ENCODE results near the gene ZBTB20. TPM values are rescaled to one million over a fixed set of nuclear protein-coding genes. Genes with fewer than 3 reads are reported as not detected.
A peak's percentile ranks its signal among the peaks of the same experiment; 100 is the strongest.

ZBTB20 gene
- total RNA-seq, 2 experiments from 2014 or later: 5.1 to 5.3 TPM

DNA sequence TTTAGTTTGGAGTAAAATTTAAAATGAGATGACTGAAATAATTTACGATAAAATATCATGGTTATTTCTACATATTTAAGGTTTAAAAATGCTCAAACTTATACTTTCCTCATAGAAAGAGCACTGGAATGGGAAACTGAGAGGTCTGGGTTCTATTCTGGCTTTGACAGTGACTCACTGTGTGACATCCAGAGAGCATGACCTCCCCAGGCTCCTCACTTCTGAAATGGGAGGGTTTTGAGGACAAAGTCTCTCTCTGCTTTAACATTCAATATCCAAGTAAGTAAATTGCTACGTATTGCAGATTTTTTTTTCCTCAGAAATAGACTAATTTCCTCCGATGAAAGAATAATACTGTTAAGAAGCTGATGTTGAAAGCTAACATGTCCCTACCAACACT, 618.6 kb downstream of the ZBTB20 start:
- H3K4me3 Mint-ChIP-seq: no peak overlapping the region
- ATAC-seq (no peak), DNase-seq (no peak)
- H3K27me3 Mint-ChIP-seq: no peaks in the 10 kb centered on the region
- POLR2A ChIA-PET: interaction anchor here (0.6 kb wide), 1 partner anchor 727 kb away, joined by 3 read pairs; no protein-coding TSS in a partner anchor
- TF ChIP-seq, protein P1, sequence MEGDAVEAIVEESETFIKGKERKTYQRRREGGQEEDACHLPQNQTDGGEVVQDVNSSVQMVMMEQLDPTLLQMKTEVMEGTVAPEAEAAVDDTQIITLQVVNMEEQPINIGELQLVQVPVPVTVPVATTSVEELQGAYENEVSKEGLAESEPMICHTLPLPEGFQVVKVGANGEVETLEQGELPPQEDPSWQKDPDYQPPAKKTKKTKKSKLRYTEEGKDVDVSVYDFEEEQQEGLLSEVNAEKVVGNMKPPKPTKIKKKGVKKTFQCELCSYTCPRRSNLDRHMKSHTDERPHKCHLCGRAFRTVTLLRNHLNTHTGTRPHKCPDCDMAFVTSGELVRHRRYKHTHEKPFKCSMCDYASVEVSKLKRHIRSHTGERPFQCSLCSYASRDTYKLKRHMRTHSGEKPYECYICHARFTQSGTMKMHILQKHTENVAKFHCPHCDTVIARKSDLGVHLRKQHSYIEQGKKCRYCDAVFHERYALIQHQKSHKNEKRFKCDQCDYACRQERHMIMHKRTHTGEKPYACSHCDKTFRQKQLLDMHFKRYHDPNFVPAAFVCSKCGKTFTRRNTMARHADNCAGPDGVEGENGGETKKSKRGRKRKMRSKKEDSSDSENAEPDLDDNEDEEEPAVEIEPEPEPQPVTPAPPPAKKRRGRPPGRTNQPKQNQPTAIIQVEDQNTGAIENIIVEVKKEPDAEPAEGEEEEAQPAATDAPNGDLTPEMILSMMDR (IDR thresholded peaks at IDR 0.05): no peak
- H3K4me1 Mint-ChIP-seq (ENCODE audit: low read depth): peaks cover 5% of the 10 kb centered on the region
- H3K27ac Mint-ChIP-seq: no peak overlapping the region
- intact Hi-C loops (cut with micrococcal nuclease): no loop called here
- H3K9me3 Mint-ChIP-seq: peaks cover 8% of the 10 kb centered on the region
- CTCF ChIA-PET: interaction anchor here (1.2 to 4.4 kb wide), 2 partner anchors 9 to 14 kb away, joined by 4 to 14 read pairs; no protein-coding TSS in a partner anchor
- H3K36me3 Mint-ChIP-seq (ENCODE audit: low read depth): peaks cover 18% of the 10 kb centered on the region

DNA sequence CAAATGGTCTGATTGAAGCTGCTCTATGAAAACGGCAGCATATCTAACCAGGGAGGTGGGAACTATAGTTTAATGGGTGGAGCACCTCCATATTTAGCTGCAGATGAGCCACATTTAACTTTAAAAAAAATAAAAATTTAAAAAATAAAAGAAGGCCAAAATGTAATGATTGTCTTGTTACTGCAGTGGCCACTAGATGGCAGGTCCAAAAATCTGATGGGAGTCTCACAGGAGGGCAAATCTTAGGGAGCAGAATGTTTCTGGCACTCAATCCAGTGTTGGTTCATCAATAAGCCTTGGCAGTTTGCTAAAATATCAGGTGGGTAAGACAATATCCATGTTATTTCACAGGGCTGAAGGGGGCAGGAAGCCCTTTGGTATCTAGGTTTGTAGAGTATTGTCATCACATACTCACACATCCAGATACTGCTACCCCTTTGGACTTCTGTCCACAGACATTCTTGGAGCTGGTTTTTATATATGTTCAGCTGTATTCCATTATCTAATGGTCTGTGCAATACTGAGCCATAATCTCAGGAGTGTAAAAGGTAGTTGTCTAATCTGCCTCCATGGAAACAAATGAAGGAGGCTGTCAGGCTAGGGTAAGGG, 619.9 kb downstream of the ZBTB20 start:
- Mint-ChIP-seq H3K36me3 (ENCODE audit: low read depth) (peaks cover 8% of the 10 kb centered on the region), H3K27ac (no peak overlapping the region), H3K4me3 (no peak overlapping the region), H3K9me3 (peaks cover 2% of the 10 kb centered on the region), H3K4me1 (ENCODE audit: low read depth) (no peaks in the 10 kb centered on the region), H3K27me3 (no peaks in the 10 kb centered on the region)
- ChIA-PET POLR2A (no interaction called here), CTCF (interaction anchor here (0.6 to 4.4 kb wide), 9 partner anchors 10 to 267 kb away, joined by 3 to 14 read pairs (median 3); no protein-coding TSS in a partner anchor)
- no peak for ATAC-seq
- TF ChIP-seq, protein P1 (IDR thresholded peaks at IDR 0.05): peak; percentile 66
- DNase-seq: peak; percentile 8
- intact Hi-C loops (cut with micrococcal nuclease): no loop called here

DNA sequence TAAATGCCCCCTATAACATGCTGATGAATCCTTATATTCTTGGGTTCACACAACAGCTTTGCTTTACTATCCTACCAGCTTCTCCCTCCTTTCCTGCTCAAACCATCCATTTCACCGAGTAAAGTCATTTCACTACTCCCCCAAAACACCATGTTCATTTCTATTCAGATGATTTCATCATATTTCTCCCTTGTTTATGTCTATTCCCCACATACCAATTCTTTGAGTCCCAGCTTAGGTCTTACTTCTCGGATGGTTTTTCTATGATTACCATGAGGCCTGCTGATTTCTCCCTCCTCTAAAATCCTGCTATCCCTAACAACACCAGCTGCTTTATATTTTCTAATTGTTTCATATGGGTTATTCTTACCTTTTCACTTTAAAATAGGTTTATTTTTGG, 621.8 kb downstream of the ZBTB20 start:
- H3K27me3 Mint-ChIP-seq: no peaks in the 10 kb centered on the region
- ChIA-PET CTCF (interaction anchor here (1.1 to 4.4 kb wide), 3 partner anchors 8 to 37 kb away, joined by 3 to 14 read pairs (median 4); no protein-coding TSS in a partner anchor), POLR2A (no interaction called here)
- ATAC-seq (no peak), DNase-seq (no peak)
- no peaks in the 10 kb centered on the region for H3K4me1 Mint-ChIP-seq (ENCODE audit: low read depth)
- TF ChIP-seq, protein P1 (IDR thresholded peaks at IDR 0.05): no peak
- H3K9me3 Mint-ChIP-seq: no peaks in the 10 kb centered on the region
- no peak overlapping the region for H3K27ac Mint-ChIP-seq
- intact Hi-C loops (cut with micrococcal nuclease): no loop called here
- no peaks in the 10 kb centered on the region for H3K36me3 Mint-ChIP-seq (ENCODE audit: low read depth)
- H3K4me3 Mint-ChIP-seq: no peak overlapping the region

DNA sequence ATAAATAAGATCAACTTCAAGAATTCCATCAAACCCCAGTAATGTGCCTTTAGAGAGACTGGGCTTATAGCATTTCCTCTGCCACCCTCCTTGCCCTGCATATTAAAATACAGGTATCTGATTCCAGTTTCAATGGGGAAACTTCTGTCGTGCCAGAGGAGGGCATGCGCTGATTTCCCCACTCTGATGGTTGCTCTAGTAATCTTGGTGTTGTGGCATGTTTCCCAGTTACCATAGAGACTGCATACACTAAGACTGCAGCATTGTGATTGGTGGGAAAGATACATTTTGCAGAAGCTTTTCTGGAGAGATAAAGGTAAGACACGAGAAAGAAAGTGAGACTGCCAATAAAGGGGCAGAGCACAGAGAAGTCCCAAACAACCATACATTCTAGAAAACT, 627.7 kb downstream of the ZBTB20 start:
- Mint-ChIP-seq H3K9me3 (no peaks in the 10 kb centered on the region), H3K36me3 (ENCODE audit: low read depth) (peaks cover 1% of the 10 kb centered on the region), H3K4me1 (ENCODE audit: low read depth) (no peaks in the 10 kb centered on the region), H3K4me3 (no peak overlapping the region), H3K27ac (no peak overlapping the region), H3K27me3 (no peaks in the 10 kb centered on the region)
- CTCF ChIA-PET: no interaction called here
- intact Hi-C loops (cut with micrococcal nuclease): no loop called here
- TF ChIP-seq, protein P1 (IDR thresholded peaks at IDR 0.05): no peak
- DNase-seq: no peak
- ATAC-seq: peak; percentile 37
- POLR2A ChIA-PET: no interaction called here

DNA sequence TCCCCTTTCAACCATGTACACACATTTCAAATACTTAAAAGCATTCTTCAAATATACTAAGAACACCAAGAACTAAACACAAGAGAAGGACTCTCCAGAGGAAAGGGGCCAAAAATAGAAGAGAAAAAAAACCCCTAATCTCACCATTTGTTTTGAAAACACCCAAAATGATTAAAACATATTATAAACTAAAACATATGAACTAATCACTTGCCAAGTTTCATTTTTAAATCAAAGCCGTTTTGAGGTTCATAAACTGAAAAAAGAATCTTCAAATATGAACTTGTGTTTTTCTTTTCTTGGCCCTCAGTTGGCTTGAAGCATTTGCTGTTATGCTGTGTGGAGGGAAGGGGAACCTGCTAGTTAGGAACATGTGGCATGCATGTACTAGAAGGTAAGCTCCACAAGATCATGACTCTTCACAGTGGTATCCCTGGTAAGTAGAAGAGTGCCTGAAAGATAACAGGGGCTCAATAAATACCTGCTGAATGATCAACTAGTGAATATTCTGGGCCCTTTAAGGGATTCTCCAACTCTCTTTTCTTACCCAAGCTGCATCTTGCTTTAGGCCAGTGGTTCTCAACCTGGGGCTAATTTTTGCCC, 628.8 kb downstream of the ZBTB20 start:
- no peak for DNase-seq
- POLR2A ChIA-PET: no interaction called here
- intact Hi-C loops (cut with micrococcal nuclease): no loop called here
- no peaks in the 10 kb centered on the region for H3K9me3 Mint-ChIP-seq
- no peak overlapping the region for H3K4me3 Mint-ChIP-seq
- no peaks in the 10 kb centered on the region for H3K4me1 Mint-ChIP-seq (ENCODE audit: low read depth)
- CTCF ChIA-PET: interaction anchor here (0.5 kb wide), 1 partner anchor 318 kb away, joined by 3 read pairs; no protein-coding TSS in a partner anchor
- ATAC-seq: no peak
- H3K36me3 Mint-ChIP-seq (ENCODE audit: low read depth): peaks cover 2% of the 10 kb centered on the region
- no peak overlapping the region for H3K27ac Mint-ChIP-seq
- TF ChIP-seq, protein P1 (IDR thresholded peaks at IDR 0.05): no peak
- H3K27me3 Mint-ChIP-seq: no peaks in the 10 kb centered on the region

All from activated CD8-positive, alpha-beta T cell treated with anti-CD3 and anti-CD28 coated beads for 36 hours (primary cell).